ENCODE results near the gene NSMF.

DNA sequence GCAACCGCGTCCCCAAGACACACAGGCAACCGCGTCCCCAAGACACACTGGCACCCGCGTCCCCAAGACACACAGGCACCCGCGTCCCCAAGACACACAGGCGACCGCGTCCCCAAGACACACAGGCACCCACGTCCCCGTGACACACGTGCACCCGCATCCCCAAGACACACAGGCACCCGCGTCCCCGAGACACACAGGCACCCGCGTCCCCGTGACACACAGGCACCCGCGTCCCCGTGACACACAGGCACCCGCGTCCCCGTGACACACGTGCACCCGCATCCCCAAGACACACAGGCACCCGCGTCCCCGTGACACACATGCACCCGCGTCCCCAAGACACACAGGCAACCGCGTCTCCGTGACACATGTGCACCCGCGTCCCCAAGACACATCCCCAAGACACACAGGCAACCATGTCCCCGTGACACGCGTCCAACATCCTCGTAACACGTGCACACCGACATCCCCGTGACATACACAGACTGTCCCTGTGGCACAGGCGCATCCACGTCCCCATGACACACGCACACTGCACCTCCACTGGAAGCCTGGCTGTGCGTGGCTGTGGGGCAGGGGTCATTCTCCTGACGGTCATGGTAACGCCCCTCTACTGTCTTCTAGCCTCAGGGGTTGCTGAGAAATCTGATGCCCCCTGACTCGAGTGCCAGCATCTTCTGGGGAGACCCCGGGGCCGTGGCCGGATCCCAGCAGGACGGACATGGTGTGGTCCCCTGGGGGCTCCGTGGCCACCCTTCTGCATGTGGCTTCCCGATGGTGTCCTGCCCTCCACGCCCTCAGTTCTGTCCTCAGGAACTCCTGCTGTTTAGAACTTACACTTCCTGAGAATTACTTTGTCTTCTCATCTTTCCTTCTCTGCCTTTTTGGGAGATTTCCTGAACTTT, 60.3 kb downstream of the NSMF start:
- TF ChIP-seq POLR2A (IDR thresholded peaks at IDR 0.05; ENCODE audit: low read length) (no peak), GATA1 (IDR thresholded peaks at IDR 0.05; ENCODE audit: low read depth, low read length) (no peak)

All from erythroblast (primary cell).